SU-DHL-6 (cell line): ENCODE measurements around the gene LRCH1.

Experiments
- H2AFZ ChIP-seq: fragments of 200-600 bp; sonication (generic); 2 replicates; pipeline ENCODE4 v1.6.1; 2014; ENCODE audit warnings: low read depth, mild to moderate bottlenecking, moderate library complexity, mixed read lengths, antibody characterized with exemption, low read length; ENCODE audit not compliant: severe bottlenecking
- H3F3A ChIP-seq: fragments of 200-600 bp; shearing (Covaris generic); 2 replicates; pipeline ENCODE4 v1.6.0; 2016; ENCODE audit warnings: antibody characterized with exemption, mild to moderate bottlenecking; ENCODE audit not compliant: insufficient read depth
- H3K27ac ChIP-seq: fragments of 200-600 bp; sonication (generic); 2 replicates; pipeline ENCODE4 v1.5.1; 2016; ENCODE audit warnings: low read depth, mild to moderate bottlenecking, low read length, moderate library complexity, mixed read lengths
- H3K27me3 ChIP-seq: fragments of 200-600 bp; sonication (generic), shearing (Covaris generic); 2 replicates; pipeline ENCODE4 v1.6.0; 2014; ENCODE audit warnings: mild to moderate bottlenecking, low read length
- H3K36me3 ChIP-seq: fragments of 200-600 bp; sonication (generic); 2 replicates; pipeline ENCODE4 v1.6.1; 2014; ENCODE audit warnings: mild to moderate bottlenecking, low read length, mixed read lengths
- H3K4me2 ChIP-seq: fragments of 300-600, 200-600 bp; shearing (Covaris generic), sonication (generic); 2 replicates; pipeline ENCODE4 v1.6.0; 2014; ENCODE audit warnings: low read length, low read depth, mild to moderate bottlenecking; ENCODE audit not compliant: poor library complexity, severe bottlenecking
- H3K4me3 ChIP-seq: fragments of 200-600 bp; sonication (generic); 2 replicates; pipeline ENCODE4 v1.5.1; 2014; ENCODE audit warnings: antibody characterized with exemption, low read length, mild to moderate bottlenecking, mixed read lengths; ENCODE audit not compliant: insufficient read depth, poor library complexity, severe bottlenecking
- H3K79me2 ChIP-seq: fragments of 200-600 bp; sonication (generic); 2 replicates; pipeline ENCODE4 v1.6.1; 2014; ENCODE audit warnings: mild to moderate bottlenecking, low read length, moderate library complexity; ENCODE audit not compliant: insufficient read depth
- H3K9ac ChIP-seq: fragments of 200-600 bp; sonication (generic); 2 replicates; pipeline ENCODE4 v1.7.0; 2014; ENCODE audit warnings: mild to moderate bottlenecking, low read length
- H3K9me2 ChIP-seq: fragments of 200-600 bp; sonication (generic); replicated peaks from 2 replicates; pipeline ENCODE4 v1.6.1; 2014; ENCODE audit warnings: low read length; ENCODE audit not compliant: insufficient read depth
- H3K9me3 ChIP-seq: fragments of 200-600 bp; sonication (generic); 2 replicates; pipeline ENCODE4 v1.6.1; 2014; ENCODE audit warnings: low read length, mixed read lengths; ENCODE audit not compliant: insufficient read depth
- H4K20me1 ChIP-seq: fragments of 200-600 bp; sonication (generic); 2 replicates; pipeline ENCODE4 v1.6.1; 2014; ENCODE audit warnings: low read depth, mild to moderate bottlenecking, antibody characterized with exemption, low read length, moderate library complexity, mixed read lengths
- CTCF ChIP-seq: fragments of 200-600 bp; sonication (generic); IDR thresholded peaks from one replicate; pipeline ENCODE4 v1.5.1; 2017; ENCODE audit warnings: antibody characterized with exemption, mild to moderate bottlenecking, low read length, moderate library complexity; ENCODE audit not compliant: insufficient read depth, poor library complexity, severe bottlenecking
- EZH2phosphoT487 ChIP-seq: fragments of 200-600 bp; sonication (generic), shearing (Covaris generic); conservative IDR thresholded peaks from 2 replicates; pipeline ENCODE4 v1.6.1; 2018; ENCODE audit warnings: mild to moderate bottlenecking, antibody characterized with exemption, low read length, moderate library complexity, mixed read lengths

Gene LRCH1

GRCh38 chr13:46672338-46673090, 119.5 kb downstream of the LRCH1 start:
- TF ChIP-seq EZH2phosphoT487 (no peak), CTCF (no peak)
- H3K9me2 ChIP-seq = no peaks in the 10 kb centered on the region
- peaks cover 14% of the 10 kb centered on the region; the same call in 1 of the 2 replicates for H3K79me2 ChIP-seq
- H3K9ac ChIP-seq = no peak overlapping the region
- no peaks in the 10 kb centered on the region for H3K27me3 ChIP-seq
- no peaks in the 10 kb centered on the region for H3K36me3 ChIP-seq
- no peak overlapping the region for H3K4me3 ChIP-seq
- no peaks in the 10 kb centered on the region for H4K20me1 ChIP-seq
- no peak overlapping the region for H2AFZ ChIP-seq
- H3K27ac ChIP-seq = no peak overlapping the region
- no peaks in the 10 kb centered on the region for H3K9me3 ChIP-seq
- no peak overlapping the region for H3K4me2 ChIP-seq
- H3F3A ChIP-seq = no peaks in the 10 kb centered on the region

GRCh38 chr13:46675016-46675415, 122.0 kb downstream of the LRCH1 start:
- peaks cover 25% of the 10 kb centered on the region; the same call in 1 of the 2 replicates for H3K79me2 ChIP-seq
- no peak overlapping the region for H3K4me2 ChIP-seq
- no peak overlapping the region for H3K4me3 ChIP-seq
- no peaks in the 10 kb centered on the region for H3K27me3 ChIP-seq
- H3K9me2 ChIP-seq = no peaks in the 10 kb centered on the region
- H3K36me3 ChIP-seq = no peaks in the 10 kb centered on the region
- H3K9ac ChIP-seq = no peak overlapping the region
- no peaks in the 10 kb centered on the region for H3K9me3 ChIP-seq
- H4K20me1 ChIP-seq = no peaks in the 10 kb centered on the region
- no peak overlapping the region for H3K27ac ChIP-seq
- TF ChIP-seq EZH2phosphoT487 = no peak
- no peak for TF ChIP-seq CTCF
- no peak overlapping the region for H2AFZ ChIP-seq
- no peaks in the 10 kb centered on the region for H3F3A ChIP-seq

GRCh38 chr13:46676378-46676725, 123.4 kb downstream of the LRCH1 start:
- Histone ChIP-seq H3K79me2 (peaks cover 36% of the 10 kb centered on the region), H2AFZ (no peak overlapping the region), H3K27ac (no peak overlapping the region), H3K36me3 (no peaks in the 10 kb centered on the region), H3K9me3 (no peaks in the 10 kb centered on the region), H3K9me2 (no peaks in the 10 kb centered on the region), H4K20me1 (no peaks in the 10 kb centered on the region), H3K4me3 (no peak overlapping the region), H3K9ac (no peak overlapping the region), H3K4me2 (no peak overlapping the region), H3F3A (no peaks in the 10 kb centered on the region), H3K27me3 (no peaks in the 10 kb centered on the region)
- no peak for TF ChIP-seq EZH2phosphoT487
- TF ChIP-seq CTCF = no peak
